C4-2B (cell line): ENCODE data around the gene CFAP20DC.
"Not testable (repeated sequence)": the region's sequence is repeated elsewhere in the genome, so short reads cannot be mapped to it uniquely, and the experiment has no call there.

Experiments used
- H3K27ac ChIP-seq: fragments of 450-650 bp; 2 replicates; pipeline ENCODE4 v1.5.1; 2017
- ZFX ChIP-seq: fragments of 450-650 bp; IDR thresholded peaks from 2 replicates; pipeline ENCODE4 v1.6.1; 2017
- TF ChIP-seq, protein P1 (sequence below): fragments of 450-650 bp; conservative IDR thresholded peaks from 2 replicates; pipeline ENCODE4 v1.5.1; 2017; ENCODE audit warnings: mild to moderate bottlenecking

CFAP20DC gene

DNA sequence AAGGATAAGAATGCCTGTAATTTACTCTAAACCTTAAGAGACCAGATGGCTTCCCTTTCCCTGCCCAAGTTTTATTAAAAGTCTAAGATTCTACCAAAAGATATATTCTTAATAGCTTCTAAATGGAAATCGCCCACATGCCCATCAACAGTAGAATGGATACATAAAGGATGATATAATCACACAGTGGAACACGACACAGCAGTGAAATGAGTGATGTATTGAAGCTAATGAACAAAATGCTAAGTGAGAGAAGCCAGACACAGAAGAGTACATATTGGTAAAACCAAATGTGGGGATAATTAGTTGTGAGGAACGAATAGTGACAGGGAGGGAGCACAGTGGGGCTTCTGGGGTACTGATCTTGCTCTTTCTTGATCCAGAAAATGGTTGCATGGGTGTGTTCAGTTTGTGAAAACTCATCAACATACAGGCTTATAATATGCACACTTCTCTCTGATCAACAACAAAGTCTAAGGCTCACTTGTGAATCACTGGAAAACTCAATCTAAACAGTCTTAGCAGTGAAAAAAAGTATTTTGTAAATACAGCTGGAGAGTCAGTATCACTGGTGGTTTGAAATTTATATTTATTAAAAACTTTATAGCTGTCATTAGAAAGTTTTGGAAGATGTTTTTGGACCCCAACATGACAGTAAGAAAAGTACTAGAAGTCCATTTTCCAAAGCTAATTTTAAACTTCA lies 212.5 kb downstream of the CFAP20DC start:
- TF ChIP-seq ZFX = no peak
- TF ChIP-seq, protein P1, sequence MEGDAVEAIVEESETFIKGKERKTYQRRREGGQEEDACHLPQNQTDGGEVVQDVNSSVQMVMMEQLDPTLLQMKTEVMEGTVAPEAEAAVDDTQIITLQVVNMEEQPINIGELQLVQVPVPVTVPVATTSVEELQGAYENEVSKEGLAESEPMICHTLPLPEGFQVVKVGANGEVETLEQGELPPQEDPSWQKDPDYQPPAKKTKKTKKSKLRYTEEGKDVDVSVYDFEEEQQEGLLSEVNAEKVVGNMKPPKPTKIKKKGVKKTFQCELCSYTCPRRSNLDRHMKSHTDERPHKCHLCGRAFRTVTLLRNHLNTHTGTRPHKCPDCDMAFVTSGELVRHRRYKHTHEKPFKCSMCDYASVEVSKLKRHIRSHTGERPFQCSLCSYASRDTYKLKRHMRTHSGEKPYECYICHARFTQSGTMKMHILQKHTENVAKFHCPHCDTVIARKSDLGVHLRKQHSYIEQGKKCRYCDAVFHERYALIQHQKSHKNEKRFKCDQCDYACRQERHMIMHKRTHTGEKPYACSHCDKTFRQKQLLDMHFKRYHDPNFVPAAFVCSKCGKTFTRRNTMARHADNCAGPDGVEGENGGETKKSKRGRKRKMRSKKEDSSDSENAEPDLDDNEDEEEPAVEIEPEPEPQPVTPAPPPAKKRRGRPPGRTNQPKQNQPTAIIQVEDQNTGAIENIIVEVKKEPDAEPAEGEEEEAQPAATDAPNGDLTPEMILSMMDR = no peak
- no peak overlapping the region for H3K27ac ChIP-seq

DNA sequence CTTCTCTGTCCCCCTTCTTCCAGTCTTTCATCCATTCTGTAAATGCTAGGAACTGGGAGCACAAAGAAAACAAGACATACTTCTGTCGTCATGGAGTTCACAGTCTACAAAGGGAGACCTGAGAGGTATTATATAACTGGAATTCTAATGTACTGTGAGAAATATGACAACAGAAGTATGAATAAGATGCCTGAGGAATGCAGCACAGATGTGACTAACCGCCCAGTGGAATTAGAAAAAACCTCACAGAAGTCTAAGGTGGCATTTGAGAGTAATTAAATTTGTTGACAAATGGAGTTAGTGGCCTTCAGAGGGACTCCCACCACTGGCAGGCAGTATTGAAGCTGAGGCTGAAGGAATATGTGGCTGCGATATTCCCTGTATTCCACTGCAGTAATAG lies 214.7 kb downstream of the CFAP20DC start:
- no peak overlapping the region for H3K27ac ChIP-seq
- TF ChIP-seq, protein P1 = no peak
- no peak for TF ChIP-seq ZFX

DNA sequence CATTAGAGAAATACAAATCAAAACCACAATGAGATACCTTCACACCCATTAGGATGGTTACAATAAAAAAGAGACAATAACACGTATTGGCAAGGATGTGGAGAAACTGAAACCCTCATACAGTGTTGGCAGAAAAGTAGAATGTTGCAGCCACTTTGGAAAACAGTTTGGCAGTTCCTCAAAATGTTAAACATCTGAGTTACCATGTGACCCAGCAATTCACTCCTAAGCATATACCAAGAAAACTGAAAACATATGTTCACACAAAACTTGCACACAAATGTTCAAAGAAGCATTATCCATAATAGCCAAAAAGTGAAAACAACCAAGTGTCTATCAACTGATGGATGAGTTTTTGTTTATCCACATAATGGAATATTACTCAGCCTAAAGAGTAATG lies 216.3 kb downstream of the CFAP20DC start:
- TF ChIP-seq, protein P1 = no peak
- TF ChIP-seq ZFX = no peak
- H3K27ac ChIP-seq = no peak overlapping the region

DNA sequence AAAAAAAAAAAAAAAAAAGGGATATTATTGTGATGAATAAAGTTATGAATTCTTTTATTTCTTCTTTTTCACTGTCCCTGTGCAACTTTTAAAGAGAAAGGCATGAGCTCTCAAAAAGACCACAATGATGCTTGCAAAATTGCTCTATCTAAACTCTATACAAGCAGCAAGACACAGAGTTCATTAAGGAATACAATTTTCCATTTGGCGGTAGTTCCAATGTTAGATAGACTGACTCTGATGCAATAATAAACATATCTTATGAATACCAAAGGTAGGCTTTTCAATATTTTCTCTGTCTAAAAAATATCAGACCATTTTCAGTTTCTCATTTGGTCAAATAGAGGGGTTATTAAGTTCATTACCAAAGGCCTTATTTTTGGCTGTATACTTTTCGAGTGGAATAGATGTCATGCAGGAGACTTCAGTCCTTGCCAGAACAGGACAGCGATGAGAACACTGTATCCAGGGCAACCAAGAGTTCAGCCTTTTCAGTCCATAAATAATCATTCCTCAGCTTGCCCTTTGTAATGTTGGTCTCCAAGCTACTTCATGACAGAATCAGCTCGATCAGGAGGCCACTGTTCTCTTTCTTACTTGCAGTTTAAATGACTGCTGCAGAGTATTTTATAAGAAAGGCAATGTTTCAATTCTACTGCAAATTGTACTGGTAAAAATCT lies 220.4 kb downstream of the CFAP20DC start:
- TF ChIP-seq, protein P1 = no peak
- TF ChIP-seq ZFX = no peak
- H3K27ac ChIP-seq = no peak overlapping the region

DNA sequence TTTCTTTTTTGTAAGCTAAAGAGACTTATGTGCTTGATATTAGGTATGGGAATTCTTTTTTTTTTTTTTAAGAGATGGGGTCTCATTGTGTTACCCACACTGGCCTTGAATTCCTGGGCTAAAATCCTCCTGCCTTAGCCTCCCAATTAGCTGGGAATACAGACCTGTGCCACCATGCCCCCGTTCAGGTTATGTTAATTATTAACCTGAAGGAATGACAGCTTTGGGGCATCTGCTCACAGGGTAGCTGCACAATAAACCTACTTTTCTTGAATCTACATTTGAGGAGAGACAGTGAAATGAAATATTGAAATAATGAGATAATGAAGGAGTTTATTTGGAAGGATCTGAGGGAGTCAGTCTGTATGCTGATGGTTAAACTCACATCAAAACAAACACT lies 225.0 kb downstream of the CFAP20DC start:
- TF ChIP-seq, protein P1 = no peak
- TF ChIP-seq ZFX = no peak
- H3K27ac ChIP-seq = no peak overlapping the region

DNA sequence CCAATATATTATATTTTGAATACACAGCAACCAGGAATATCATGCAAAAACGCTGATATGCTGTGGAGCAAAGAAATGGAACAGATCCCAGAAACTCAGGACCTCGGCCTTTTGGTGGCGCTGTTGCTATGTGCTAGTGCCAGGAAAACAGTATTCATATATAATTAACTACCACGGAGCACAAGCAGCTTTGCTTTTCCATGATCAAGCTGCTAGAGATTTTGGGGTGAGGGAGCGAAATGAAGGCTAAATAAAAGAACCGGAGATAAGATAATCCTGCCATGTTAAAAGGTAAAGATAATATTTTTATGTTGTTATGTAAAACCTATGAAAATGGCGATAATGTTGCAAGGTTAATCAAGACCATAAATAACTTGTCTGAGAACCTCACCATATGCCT lies 225.5 kb downstream of the CFAP20DC start:
- no peak for TF ChIP-seq ZFX
- TF ChIP-seq, protein P1 = peak; percentile 79
- H3K27ac ChIP-seq = no peak overlapping the region

DNA sequence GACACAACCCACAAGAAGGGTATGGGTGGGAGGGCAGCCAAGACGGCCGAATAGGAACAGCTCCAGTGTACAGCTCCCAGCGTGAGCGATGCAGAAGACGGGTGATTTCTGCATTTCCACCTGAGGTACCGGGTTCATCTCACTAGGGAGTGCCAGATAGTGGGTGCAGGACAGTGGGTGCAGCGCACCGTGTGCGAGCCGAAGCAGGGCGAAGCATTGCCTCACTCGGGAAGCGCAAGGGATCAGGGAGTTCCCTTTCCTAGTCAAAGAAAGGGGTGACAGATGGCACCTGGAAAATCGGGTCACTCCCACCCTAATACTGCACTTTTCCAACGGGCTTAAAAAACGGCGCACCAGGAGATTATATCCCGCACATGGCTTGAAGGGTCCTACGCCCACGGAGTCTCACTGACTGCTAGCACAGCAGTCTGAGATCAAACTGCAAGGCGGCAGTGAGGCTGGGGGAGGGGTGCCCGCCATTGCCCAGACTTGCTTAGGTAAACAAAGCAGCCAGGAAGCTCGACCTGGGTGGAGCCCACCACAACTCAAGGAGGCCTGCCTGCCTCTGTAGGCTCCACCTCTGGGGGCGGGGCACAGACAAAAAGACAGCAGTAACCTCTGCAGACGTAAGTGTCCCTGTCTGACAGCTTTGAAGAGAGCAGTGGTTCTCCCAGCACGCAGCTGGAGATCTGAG lies 243.1 kb downstream of the CFAP20DC start:
- not testable (repeated sequence) for H3K27ac ChIP-seq
